GM10266 (cell line): Measurements from ENCODE around the gene MRFAP1L1.
"Not testable (repeated sequence)": the region's sequence is repeated elsewhere in the genome, so short reads cannot be mapped to it uniquely, and the experiment has no call there.

Experiments
- DNase-seq: peaks from one replicate; pipeline ENCODE4 v3.0.0; 2012; ENCODE audit errors: extremely low spot score
- TF ChIP-seq, protein P1 (sequence below): IDR thresholded peaks from 2 replicates; pipeline ENCODE4 v1.5.1; 2012; ENCODE audit warnings: mild to moderate bottlenecking, low read depth; ENCODE audit not compliant: control insufficient read depth, insufficient read depth; ENCODE audit errors: missing control alignments

MRFAP1L1 gene

DNA sequence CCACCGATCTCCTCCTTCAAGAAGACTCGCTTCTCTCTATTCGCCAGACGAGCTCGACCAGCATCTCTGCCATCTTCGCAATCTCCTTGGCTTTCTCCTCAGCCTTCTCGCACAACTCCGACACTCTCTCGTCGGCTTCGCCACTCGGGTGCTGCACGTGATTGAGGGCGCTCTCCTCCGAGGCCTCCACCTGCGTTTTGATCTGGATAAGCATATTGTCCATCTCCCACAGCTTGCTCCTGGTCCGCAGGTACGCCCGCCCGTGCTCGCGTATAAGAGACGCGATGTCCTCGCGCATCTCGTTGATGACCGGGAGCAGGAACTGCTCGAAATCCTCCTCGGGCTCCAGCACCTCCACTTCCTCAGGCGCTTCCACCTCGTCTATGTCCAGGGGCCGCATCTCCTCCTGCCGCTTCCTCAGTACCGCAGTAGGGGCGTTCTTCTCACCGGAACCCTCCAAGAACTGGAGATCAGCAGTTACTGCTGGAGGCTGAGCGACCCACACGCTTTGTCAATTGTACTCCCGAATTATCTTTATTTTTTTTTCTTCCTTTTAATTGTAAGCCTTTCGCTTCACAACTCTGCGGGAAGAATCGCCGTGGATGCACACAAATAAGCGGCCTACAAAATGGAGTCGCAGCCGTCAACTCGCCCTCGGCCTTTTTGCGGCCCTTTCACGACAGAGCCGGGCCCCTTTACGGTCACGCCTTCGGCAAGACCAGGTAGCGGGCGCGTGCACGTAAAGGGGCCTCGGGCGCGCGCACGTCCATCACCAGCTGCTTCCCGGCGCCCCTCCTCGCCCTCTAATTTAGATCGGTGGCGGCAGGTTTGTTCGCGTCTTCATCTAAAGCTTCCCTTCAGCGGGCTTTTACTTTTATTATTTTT is at the start of gene MRFAP1L1:
Gene MRFAP1L1, minus strand, starts transcription at position 636 of the 885 bp plus-strand sequence. Its CDS starts 236 bp downstream, at position 400.
- peak; percentile 92 for DNase-seq
- TF ChIP-seq, protein P1, sequence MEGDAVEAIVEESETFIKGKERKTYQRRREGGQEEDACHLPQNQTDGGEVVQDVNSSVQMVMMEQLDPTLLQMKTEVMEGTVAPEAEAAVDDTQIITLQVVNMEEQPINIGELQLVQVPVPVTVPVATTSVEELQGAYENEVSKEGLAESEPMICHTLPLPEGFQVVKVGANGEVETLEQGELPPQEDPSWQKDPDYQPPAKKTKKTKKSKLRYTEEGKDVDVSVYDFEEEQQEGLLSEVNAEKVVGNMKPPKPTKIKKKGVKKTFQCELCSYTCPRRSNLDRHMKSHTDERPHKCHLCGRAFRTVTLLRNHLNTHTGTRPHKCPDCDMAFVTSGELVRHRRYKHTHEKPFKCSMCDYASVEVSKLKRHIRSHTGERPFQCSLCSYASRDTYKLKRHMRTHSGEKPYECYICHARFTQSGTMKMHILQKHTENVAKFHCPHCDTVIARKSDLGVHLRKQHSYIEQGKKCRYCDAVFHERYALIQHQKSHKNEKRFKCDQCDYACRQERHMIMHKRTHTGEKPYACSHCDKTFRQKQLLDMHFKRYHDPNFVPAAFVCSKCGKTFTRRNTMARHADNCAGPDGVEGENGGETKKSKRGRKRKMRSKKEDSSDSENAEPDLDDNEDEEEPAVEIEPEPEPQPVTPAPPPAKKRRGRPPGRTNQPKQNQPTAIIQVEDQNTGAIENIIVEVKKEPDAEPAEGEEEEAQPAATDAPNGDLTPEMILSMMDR: no peak

DNA sequence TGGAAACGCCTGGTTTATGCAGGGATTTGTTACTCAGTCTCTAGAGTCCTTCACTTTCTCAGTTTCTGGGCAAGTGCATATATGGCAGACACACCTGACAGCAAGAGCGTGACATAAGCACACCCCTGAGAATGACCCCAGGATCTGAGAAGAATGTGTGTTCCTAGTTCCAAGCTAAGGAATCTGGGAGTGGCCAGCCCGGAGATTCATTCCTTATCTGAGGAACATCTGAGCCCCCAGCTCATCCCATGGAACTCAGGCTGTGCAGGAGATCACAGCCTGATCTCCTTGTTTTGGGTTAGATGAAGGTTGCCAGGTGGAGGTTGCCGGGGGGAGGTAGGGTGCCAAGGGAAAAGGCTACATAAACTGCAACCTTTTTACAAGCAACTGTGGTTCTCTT is 49.1 kb upstream of the MRFAP1L1 start:
- DNase-seq: no peak
- TF ChIP-seq, protein P1: no peak

DNA sequence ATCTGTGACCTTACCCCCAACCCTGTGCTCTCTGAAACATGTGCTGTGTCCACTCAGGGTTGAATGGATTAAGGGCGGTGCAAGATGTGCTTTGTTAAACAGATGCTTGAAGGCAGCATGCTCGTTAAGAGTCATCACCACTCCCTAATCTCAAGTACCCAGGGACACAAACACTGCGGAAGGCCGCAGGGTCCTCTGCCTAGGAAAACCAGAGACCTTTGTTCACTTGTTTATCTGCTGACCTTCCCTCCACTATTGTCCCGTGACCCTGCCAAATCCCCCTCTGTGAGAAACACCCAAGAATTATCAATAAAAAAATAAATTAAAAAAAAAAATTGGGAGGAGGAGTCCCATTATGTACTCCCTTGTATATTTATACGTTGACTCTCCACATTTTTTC is 46.7 kb upstream of the MRFAP1L1 start:
- DNase-seq: not testable (repeated sequence)

DNA sequence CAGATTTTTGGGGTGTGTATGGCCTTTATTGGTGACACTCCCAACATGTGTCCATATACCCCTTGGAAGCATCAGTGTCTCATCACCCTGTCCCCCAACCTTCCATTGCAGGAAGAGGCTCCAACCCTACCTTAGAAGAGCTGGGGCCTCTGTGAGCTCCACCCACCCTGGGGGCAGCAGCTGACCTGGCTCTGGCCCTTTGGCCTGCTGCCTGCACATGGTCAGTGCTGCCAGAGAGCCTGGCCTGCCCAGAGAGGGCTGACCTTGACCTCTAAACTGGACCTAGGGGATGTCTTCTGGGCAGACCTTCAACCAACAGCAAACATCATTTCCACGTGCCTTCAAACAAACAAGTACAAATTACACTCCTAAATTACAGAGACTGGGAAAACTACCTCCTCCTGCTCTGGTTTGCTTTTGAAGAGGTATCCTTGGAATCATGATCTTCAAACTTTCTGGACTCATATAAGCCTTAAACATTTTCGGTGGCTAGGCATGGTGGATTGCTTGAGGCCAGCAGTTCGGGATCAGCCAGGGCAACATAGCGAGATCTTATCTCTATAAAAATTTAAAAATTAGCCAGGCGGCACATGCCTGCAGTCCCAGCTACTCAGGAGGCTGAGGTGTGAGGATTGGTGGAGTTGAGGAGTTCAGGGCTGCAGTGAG is 45.6 kb upstream of the MRFAP1L1 start:
- DNase-seq: no peak

DNA sequence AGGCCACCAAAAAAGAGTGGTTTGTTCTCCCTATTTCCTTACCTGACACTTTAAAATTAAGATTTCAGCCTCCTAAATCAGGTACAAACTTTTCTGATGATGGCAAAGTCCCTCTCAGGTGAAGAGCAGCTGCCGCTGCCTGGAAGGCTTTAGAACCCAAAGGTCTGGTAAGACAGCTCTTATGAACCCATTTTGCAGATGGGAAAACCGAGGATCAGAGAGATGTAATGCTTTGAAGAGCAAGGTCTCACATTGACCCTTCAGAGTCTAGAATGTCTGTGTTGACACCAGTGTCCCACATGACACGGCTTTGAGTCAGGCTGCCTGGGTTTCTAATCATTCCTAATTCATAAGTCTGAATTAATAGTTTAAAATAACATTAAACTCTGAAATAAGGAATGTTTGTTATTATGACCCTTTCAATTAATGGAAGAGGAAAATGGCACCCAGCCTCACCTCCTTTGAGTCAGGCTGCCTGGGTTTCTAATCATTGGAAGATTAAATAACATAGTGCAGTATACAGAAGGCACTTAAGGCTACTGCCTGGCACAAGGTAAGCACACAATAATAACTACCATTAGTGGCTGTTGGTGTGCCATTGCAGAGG is 44.9 kb upstream of the MRFAP1L1 start:
- TF ChIP-seq, protein P1: no peak
- DNase-seq: no peak

More for the DNA sequence above, 45.6 kb upstream of the MRFAP1L1 start:
- TF ChIP-seq, protein P1: no peak

DNA sequence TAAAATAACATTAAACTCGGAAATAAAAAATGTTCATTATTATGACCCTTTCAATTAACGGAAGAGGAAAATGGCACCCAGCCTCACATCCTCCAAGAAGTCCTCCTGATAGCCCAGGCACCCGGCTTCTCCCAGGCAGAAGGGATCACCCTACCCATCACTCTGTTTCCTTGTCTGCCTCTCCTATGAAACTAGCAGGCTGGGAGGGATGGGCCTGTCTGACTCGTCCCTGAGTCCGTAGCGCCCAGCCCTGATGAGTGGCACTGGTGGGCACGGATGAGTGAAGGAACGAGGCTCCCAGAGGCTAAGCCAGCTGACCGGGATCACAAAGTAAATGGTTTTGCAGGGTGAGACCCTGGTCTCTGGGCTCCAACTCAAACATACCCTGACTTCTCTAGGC is 44.2 kb upstream of the MRFAP1L1 start:
- DNase-seq: no peak
- TF ChIP-seq, protein P1: no peak

DNA sequence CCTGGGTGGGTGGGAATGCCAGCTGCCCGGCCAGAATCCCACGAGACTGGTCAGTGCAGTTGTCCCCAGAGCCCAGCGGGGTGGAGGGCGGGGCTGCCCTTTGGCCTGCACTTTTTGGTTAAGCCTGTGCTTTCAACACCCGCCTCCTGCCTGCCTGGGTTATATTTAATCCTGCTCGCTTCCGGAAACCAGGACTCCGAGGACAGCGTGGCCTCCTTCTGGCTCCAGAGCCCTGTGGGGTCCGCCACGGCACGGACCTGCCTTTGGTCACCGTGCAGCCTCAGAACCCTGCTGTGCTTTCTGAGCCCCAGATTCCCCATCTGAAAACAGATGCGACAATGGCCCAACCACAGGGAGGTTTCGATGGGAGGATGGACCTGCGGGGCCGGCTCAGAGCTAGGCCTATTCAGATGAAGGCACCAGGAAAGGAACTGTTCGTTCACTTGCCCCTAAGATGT is 43.5 kb upstream of the MRFAP1L1 start:
- DNase-seq: no peak
- TF ChIP-seq, protein P1: no peak
